ENCODE measurements around the gene NARS2.
A peak's percentile ranks its signal among the peaks of the same experiment; 100 is the strongest.

The NARS2 gene

DNA sequence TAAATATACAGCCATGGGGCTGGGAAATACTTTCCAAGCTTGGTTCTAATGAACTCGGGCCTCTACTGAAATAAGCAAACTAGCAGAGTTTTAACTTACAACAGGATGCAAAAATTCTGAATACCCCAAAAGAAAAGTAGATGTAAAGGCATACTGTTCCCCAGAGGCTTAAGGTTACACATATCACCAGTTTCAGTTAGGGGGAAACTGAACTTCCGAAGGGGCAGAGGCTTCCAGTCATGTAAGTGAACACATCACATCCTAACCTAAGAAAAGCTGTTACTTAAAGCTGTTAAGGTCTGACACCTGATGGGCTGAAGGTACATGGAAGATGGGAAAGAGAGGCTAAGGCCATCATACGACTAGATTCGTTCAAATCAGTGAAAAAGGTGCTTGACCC is 159.3 kb downstream of the NARS2 start:
- no peak for TF ChIP-seq Cebpa-rat (IDR thresholded peaks at IDR 0.05)
- Histone ChIP-seq H3K36me3 (peaks cover 20% of the 10 kb centered on the region), H3K9me3 (peaks cover 18% of the 10 kb centered on the region), H3K9ac (peak overlapping the region; percentile 68), H3K27me3 (no peaks in the 10 kb centered on the region), H3K4me3 (peak overlapping the region; percentile 88), H3K4me1 (peaks cover 57% of the 10 kb centered on the region), H3K27ac (peak overlapping the region; percentile 94), H4K20me1 (peaks cover 44% of the 10 kb centered on the region), H3K4me2 (peak overlapping the region; percentile 82)

DNA sequence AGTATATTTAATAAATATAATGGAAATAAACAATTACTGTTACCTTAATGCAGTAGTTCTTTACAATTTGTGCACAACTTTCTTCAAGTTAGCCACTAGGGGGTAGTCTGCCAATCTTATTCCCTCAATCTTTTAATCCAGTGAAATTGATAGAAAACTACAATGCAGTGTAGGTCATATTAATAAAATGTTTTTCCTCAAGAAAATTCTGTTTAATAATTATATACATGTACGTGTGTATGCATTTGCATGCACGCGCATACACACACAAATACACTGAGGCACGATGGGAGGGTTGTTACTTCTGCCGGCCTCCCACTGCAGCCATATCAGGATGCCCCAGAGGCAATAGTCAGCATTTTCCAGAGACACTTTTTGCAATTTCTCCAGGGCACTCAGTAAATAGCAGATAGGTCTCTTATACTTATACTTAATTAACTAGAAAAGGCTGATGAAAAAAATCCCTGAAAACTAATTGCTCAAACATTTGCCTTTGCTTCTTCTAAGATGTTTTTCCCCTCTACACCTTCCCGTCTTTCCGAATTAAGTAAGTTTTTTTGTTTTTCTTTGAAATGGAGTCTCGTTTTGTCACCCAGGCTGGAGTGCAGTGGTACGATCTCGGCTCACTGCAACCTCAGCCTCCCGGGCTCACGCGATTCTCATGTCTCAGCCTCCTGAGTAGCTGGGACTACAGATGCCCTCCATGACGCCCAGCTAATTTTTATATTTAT is 160.2 kb downstream of the NARS2 start:
- Histone ChIP-seq H3K9me3 (peaks cover 26% of the 10 kb centered on the region), H3K27ac (peak overlapping the region; percentile 94), H3K4me3 (peak overlapping the region; percentile 88), H3K27me3 (no peaks in the 10 kb centered on the region), H3K4me2 (peak overlapping the region; percentile 82), H4K20me1 (peaks cover 47% of the 10 kb centered on the region), H3K4me1 (peaks cover 49% of the 10 kb centered on the region), H3K36me3 (peaks cover 28% of the 10 kb centered on the region), H3K9ac (peak overlapping the region; percentile 68; the same call in 1 of the 2 replicates)
- TF ChIP-seq Cebpa-rat (IDR thresholded peaks at IDR 0.05), result no peak

DNA sequence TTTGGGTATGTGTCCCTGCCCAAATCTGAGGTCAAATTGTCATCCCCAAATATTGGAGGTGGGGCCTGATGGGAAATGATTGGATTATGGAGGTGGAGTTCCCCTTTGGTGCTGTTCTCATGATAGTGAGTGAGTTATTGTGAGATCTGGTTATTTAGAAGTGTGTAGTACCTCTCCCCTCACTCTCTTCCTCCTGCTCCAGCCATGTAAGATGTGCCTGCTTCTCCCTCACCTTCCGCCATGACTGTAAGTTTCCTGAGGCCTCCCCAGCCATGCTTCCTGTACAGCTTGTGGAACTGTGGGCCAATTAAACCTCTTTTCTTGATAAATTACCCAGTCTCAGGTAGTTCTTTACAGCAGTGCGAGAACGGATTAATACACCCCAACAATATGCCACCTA is 166.0 kb downstream of the NARS2 start:
- Histone ChIP-seq H3K4me1 (peaks cover 23% of the 10 kb centered on the region), H3K36me3 (peaks cover 68% of the 10 kb centered on the region), H4K20me1 (peaks cover 66% of the 10 kb centered on the region), H3K27me3 (no peaks in the 10 kb centered on the region), H3K27ac (no peak overlapping the region), H3K4me2 (no peak overlapping the region), H3K9ac (no peak overlapping the region), H3K4me3 (no peak overlapping the region), H3K9me3 (peaks cover 78% of the 10 kb centered on the region)
- no peak for TF ChIP-seq Cebpa-rat (IDR thresholded peaks at IDR 0.05)

DNA sequence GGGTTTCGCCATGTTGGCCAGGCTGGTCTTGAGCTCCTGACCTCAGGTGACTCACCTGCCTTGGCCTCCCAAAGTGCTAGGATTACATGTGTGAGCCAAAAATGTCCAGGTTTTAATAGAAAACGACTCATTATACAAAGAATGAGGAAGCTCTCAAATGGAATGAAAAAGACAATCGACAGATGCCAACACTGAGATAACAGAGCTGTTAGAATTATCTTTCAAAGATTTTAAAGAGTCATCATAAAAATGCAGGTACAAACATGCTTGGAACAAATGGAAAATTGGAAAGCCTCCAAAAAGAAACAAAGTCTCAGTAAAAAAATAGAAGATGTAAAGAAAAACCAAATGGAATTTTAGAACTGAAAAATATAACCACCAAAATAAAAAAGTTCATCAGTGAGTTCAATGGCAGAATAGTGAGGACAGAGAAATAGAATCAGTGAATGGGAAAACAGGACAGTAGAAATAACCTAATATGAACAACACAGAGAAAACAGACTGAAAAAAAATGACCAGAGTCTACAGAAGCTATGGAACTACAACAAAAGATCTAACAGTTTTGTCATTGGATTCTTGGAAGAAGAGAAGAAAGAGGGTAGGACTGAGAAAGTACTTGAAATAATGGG is 168.0 kb downstream of the NARS2 start:
- no peak for TF ChIP-seq Cebpa-rat (IDR thresholded peaks at IDR 0.05)
- H3K36me3 ChIP-seq, result peaks cover 64% of the 10 kb centered on the region
- no peak overlapping the region for H3K4me2 ChIP-seq
- no peak overlapping the region for H3K27ac ChIP-seq
- no peaks in the 10 kb centered on the region for H3K27me3 ChIP-seq
- H3K4me3 ChIP-seq, result no peak overlapping the region
- H3K4me1 ChIP-seq, result peaks cover 14% of the 10 kb centered on the region; the same call in 1 of the 2 replicates
- no peak overlapping the region for H3K9ac ChIP-seq
- peaks cover 78% of the 10 kb centered on the region for H3K9me3 ChIP-seq
- H4K20me1 ChIP-seq, result peaks cover 70% of the 10 kb centered on the region

DNA sequence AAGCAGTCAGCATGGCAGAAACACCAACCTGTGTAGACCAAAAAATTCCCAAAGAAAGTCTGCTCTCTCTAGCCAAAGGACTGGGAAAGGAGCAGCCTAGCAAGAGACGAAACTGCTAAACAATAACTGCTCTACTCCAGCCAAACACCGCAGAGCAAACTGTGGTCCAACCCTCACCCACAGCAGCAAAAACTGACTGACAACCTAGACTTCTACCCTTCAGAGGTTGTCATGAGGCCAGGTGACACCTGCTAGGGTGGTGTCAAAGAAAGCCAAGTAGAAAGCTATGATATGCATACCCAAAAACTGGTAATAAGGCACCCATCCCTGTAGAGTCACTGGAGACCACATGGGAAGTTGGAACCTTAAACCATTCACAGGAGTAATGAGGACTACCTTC is 168.9 kb downstream of the NARS2 start:
- Histone ChIP-seq H3K4me3 (no peak overlapping the region), H4K20me1 (peaks cover 77% of the 10 kb centered on the region), H3K4me1 (peaks cover 14% of the 10 kb centered on the region; the same call in 1 of the 2 replicates), H3K4me2 (no peak overlapping the region), H3K9me3 (peaks cover 70% of the 10 kb centered on the region), H3K36me3 (peaks cover 57% of the 10 kb centered on the region), H3K27me3 (no peaks in the 10 kb centered on the region), H3K9ac (no peak overlapping the region), H3K27ac (no peak overlapping the region)
- no peak for TF ChIP-seq Cebpa-rat (IDR thresholded peaks at IDR 0.05)

DNA sequence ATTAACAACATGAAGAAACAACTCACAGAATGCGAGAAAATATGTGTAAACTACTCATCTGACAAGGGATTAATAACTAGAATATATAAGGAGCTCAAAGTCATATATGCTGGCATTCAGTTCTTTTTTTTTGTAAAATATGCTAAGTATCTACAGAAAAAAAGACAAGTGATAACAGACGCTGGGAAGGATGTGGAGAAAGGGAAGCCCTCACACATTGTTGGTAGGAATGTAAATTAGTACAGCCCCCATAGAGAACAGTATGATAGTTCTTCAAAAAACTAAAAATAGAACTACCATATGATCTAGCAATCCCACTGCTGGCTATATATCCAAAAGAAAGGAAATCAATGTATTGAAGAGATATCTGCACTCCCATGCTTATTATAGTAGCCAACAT is 170.9 kb downstream of the NARS2 start:
- Histone ChIP-seq H3K36me3 (peaks cover 41% of the 10 kb centered on the region), H3K27me3 (no peaks in the 10 kb centered on the region), H3K4me2 (no peak overlapping the region), H4K20me1 (peaks cover 89% of the 10 kb centered on the region), H3K9me3 (peaks cover 49% of the 10 kb centered on the region), H3K9ac (no peak overlapping the region), H3K27ac (no peak overlapping the region), H3K4me1 (peaks cover 13% of the 10 kb centered on the region; the same call in 1 of the 2 replicates), H3K4me3 (no peak overlapping the region)
- TF ChIP-seq Cebpa-rat (IDR thresholded peaks at IDR 0.05), result no peak

DNA sequence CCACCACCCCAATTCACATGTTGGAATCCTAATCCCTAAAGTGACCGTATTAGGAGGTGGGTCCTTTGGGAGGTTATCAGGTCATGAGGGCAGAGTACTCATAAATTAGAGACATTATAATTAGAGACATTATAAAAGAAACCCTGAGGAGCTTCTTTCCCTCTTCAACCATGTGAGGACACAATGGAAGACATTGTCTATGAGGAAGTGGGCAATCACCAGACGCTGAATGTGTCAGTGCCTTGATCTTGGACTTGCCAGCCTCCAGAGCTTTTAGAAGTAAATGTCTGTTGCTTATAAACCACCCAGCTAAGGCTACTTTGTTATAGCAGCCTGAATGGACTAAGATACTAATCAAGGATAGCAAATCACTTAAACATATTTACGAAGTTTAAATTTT is 171.8 kb downstream of the NARS2 start:
- peaks cover 96% of the 10 kb centered on the region for H4K20me1 ChIP-seq
- H3K27ac ChIP-seq, result no peak overlapping the region
- H3K27me3 ChIP-seq, result no peaks in the 10 kb centered on the region

DNA sequence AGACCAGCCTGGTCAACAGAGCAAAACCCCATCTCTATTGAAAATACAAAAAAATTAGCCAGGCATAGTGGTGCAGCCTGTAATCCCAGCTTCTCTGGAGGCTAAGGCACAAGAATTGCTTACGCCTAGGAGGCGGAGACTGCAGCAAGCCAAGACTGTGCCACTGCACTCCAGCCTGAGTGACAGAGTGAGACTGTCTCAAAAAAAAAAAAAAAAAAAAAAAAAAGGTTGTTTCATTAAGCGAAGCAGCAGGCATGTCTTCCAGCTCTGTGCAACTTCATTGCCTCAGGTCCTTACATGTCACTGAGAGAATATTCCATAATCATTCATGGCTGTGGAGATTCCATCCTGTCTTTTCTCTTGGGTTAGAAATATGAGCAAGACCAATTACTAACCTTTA is 174.0 kb downstream of the NARS2 start:
- Histone ChIP-seq H4K20me1 (peaks cover 98% of the 10 kb centered on the region), H3K4me2 (no peak overlapping the region), H3K9ac (no peak overlapping the region), H3K27ac (no peak overlapping the region), H3K9me3 (peaks cover 23% of the 10 kb centered on the region), H3K27me3 (no peaks in the 10 kb centered on the region), H3K4me1 (peaks cover 11% of the 10 kb centered on the region), H3K4me3 (no peak overlapping the region), H3K36me3 (peaks cover 26% of the 10 kb centered on the region)
- TF ChIP-seq Cebpa-rat (IDR thresholded peaks at IDR 0.05), result no peak

More for the DNA sequence above, 171.8 kb downstream of the NARS2 start:
- peaks cover 8% of the 10 kb centered on the region for H3K4me1 ChIP-seq
- no peak overlapping the region for H3K4me2 ChIP-seq
- TF ChIP-seq Cebpa-rat (IDR thresholded peaks at IDR 0.05), result no peak
- H3K9ac ChIP-seq, result no peak overlapping the region
- peaks cover 36% of the 10 kb centered on the region for H3K36me3 ChIP-seq
- no peak overlapping the region for H3K4me3 ChIP-seq
- H3K9me3 ChIP-seq, result peaks cover 44% of the 10 kb centered on the region

DNA sequence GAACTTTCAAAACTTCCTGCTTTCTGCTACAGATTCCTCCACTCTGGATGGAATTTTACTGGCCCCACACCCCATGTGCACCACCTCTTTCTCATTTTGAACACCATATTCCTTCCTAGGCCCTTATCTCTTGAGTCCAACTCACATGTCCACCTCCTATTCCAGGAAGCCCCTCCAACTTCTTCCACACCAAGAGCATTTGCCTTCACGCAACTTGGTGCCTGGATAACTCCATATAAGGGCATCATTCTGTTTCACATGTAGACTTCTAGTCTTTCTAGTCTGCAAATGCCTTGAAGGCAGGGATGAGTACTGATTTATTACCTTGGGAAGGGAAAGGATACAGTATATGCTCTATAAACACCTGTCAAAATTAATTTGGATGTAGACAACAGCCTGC is 174.5 kb downstream of the NARS2 start:
- H3K9ac ChIP-seq, result no peak overlapping the region

DNA sequence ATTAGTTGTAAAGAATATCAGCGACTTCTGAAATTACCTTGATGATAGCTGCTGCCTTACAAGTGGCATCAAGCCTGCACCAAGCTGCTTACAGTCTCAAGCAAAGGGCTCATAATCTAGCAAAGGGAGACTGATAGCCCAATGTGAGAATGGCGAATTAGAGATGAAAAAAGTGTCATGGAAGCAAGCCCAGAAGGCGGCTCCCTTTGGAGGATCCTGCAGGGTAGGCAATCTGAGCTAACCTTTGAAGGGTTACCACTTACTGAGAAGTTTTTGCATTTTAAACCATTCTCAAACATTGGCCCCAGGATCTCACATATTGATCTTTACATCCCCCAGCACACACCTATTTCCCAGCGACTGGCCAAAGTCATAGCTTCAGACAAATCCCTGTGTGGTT is 175.5 kb downstream of the NARS2 start:
- H3K9me3 ChIP-seq, result peaks cover 21% of the 10 kb centered on the region
- TF ChIP-seq Cebpa-rat (IDR thresholded peaks at IDR 0.05), result no peak
- H3K4me3 ChIP-seq, result no peak overlapping the region
- H3K27me3 ChIP-seq, result no peaks in the 10 kb centered on the region
- peaks cover 12% of the 10 kb centered on the region for H3K4me1 ChIP-seq
- H3K9ac ChIP-seq, result no peak overlapping the region
- H3K36me3 ChIP-seq, result peaks cover 27% of the 10 kb centered on the region
- H3K4me2 ChIP-seq, result no peak overlapping the region
- peaks cover 98% of the 10 kb centered on the region for H4K20me1 ChIP-seq
- H3K27ac ChIP-seq, result no peak overlapping the region

More for the DNA sequence above, 174.5 kb downstream of the NARS2 start:
- Histone ChIP-seq H3K36me3 (peaks cover 26% of the 10 kb centered on the region), H3K4me1 (peaks cover 11% of the 10 kb centered on the region), H4K20me1 (peaks cover 98% of the 10 kb centered on the region), H3K27me3 (no peaks in the 10 kb centered on the region), H3K4me2 (no peak overlapping the region), H3K9me3 (peaks cover 19% of the 10 kb centered on the region), H3K4me3 (no peak overlapping the region), H3K27ac (no peak overlapping the region)
- TF ChIP-seq Cebpa-rat (IDR thresholded peaks at IDR 0.05), result no peak

Data from BLaER1 (cell line).